Lung microvascular endothelial cell (primary cell): ENCODE measurements around the gene SSBP3. TPM values are rescaled to one million over a fixed set of nuclear protein-coding genes. Genes with fewer than 3 reads are reported as not detected.

Source experiments
- DNase-seq, 2 donors: peaks; one replicate each; pipeline versions ENCODE4 v3.0.0 to v3.0.0-alpha.2; 2010; ENCODE audit warnings: low read depth in 2 of 2
- total RNA-seq: library from RNA; depleted of rRNA; stranded (reverse); fragments of >200 nt; gene quantifications from 2 replicates; pipeline ENCODE4 v1.2.1, GENCODE V29; 2014

SSBP3 gene
- total RNA-seq, 1 donor from 2014 or later = 10.3 TPM

DNA sequence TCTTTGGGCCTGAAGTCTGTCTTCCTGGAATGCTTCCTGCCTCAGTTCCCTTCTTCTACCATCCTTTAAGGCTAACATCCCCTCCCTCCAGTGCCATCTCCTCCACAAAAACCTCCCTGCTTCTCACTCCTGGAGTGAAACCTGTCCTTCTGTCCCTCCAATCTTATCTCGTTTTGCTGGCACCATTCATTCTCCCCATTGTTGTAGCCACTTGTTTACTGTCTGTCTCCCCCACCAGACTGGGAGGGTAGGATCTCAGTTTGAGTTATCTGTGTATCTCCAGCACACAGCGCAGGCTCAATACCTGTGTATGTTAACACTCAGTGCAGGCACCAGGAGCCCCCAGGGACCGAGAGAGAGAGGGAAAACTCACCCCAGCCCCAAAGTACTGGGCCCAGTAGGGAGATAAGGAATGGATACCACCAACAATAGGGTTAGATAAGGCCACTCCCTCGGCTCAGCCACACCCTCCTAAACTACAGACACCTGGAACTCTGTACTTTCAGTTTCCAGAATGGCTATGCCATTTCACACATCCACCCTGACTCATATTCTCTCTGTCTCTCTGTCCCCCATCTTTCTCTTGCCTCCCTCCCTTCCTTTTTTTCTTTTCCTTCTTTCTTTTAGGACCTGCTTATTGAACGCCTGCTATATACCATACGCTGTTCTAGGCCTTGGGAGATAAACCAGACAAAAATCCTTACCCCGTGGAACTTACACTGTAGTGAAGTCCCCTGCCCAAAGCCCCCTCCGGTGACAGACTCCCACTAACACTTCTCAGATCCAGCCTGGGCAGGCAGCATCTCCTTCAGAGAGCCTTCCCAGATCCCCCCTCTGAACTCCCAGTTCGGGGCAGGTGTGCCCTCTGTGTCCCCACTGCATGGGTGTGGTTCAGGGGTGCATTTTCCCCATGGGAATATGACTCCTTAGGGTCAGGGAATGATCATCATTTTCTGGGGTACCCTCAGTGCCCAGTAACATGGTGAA lies 3.3 kb upstream of the SSBP3 start:
- no peak for DNase-seq

DNA sequence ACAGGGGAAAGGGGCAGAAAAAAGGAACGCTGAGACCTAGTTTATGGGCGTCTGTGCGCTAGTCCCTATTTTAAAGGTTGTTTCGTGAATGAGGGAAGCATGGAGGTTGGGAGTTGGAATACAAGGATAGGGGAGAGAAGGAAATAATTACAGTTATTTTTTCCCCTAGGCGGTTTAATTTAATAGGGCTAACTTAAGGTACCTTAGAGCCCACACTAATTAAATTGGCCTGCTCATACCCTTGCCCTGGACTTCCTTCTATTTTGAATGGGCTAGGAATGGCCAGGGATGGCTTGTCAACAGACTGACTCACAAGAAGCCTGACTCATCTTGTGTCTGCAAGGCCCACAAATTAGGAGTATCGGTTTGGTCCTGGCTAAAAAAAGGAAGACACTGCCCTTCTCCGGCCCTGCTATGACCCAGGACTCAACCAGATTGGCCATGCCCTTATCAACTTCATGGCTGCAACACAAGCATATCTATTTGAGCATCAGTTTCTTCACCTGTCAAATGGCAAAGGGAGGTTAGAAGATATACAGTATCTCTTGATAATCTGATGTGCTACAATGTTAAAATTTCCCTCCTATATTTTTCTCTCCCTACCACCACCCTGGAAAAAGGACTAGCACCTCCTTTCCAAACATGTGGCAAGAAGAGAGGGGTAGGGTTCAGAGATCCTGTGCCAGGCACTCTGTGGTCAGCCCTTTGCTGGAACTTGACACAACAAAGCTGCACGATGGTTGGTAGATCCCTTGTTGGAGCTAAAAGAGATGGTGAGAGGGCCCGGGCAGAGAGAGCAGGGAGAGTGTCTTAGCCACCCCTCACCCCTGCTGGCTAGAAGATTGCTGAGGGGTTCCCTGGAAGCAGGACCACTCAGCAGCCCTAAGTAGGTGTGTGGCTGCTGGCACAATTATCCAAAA lies 2.2 kb upstream of the SSBP3 start:
- peak in 1 of 2 donors; percentile 88 for DNase-seq

DNA sequence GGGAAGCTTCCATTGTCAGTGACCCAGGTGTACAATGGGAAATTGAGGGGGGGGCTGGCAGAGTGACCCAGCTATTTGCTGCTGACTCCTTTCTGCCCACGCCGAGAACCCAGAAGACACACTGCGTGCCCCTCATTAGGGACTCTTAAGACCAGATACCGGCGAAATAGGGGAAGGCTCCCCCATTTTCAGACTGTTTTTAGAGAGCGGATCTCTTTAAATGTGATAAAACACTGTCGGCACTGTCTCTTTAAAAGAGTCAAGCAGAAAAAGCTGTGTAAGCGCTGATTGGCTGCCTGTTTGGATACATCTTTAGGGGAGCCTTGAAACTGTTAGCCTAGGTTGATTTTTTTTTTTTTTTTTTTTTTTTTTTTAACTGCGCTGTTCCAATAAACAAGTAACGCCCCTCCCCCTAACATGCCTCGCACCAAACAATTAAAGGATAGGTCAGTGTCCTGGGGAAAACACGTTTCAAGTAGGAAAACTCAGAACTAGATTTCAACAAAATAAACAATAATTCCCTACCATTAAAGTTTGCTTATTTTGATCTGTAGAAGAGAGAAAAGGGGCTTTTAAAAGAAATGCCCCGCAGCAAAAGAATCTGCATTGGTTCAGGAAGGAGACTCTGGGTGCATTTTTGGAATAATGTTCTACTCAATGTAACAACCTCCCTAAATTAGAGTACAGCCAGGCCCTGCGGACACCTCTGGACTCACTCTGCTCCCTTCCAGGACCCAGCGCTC lies 1.4 kb upstream of the SSBP3 start:
- peak; percentile 95 to 96 for DNase-seq

DNA sequence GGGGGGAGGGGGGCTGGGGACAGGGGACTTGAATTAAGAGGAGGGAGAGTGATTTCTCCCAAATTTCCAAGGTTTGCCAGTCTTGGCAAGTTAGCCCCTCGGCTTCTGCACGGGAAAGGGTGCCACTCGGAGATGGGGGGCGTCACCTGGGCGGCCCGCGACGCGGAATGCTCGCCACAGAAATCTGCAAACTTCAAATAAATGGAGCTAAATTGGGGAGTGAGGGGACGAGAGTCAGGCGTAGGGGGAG lies 885 bp upstream of the SSBP3 start:
- DNase-seq = no peak

DNA sequence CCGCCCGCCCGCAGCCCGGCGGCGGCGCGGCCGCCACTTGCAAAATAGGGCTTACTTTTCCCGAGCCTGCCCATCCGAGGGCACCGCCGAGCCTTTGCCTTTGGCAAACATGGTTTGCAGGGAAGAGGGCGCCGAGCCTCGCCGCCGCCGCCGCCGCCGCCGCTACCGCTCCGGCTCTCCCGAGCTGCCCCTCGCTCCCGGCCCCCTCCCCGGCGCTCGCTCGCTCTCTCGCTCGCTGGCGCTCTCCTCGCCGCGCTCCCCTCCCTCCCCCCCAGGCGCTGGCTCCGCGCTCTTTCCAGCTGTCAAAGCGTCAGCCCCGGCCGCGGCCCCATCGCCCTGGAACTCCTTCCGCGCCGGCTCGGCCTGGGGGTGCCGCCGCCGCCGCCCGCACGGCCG lies 298 bp downstream of the SSBP3 start:
- peak in 1 of 2 donors; percentile 35 for DNase-seq

DNA sequence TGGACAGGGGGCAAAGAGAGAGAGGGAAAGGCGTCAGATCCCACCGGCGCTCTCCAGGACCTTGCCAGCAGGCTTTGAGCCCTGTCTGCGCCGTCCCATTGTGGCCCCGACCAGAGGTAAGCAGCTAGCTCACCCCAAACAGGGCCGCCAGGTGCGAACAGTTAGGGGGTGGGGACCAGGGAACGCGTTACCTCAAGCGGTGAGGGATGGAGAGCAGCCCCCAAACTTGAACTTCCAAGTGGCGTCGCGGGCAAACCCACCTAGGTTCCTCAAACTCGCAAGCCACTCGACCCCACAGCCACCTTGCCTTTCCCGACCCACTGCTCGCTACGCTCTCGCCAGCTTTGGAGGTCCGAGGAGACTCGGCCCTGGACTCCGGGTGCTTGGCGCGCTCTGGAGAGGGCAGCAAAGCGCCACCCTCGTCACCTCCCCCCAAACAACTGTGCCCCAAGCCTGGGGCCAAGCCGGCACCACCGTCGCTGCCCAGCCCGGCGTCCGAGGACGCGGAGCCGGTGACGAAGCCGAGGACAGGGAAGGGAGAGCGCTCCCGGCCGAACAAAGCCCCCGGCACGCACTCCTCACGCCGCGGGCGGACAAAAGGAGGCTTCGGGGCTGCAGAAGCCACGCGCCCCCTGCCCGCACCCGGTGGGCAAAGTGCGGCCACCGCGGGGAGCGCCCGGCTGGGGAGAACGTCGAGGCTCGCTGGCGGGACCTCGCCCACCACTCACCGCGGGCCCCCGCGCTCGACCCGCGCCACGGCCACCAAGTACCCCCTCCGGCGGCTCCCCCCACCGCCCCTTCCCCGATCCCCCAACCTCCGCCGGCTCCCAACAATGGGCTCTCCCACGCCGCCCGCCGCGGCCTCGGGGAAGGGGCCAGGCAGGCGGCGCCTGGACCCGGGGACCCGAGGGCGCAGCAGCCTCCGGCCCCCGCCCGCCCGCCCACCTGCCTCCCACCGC lies 976 bp downstream of the SSBP3 start:
- DNase-seq = peak in 1 of 2 donors; percentile 27

DNA sequence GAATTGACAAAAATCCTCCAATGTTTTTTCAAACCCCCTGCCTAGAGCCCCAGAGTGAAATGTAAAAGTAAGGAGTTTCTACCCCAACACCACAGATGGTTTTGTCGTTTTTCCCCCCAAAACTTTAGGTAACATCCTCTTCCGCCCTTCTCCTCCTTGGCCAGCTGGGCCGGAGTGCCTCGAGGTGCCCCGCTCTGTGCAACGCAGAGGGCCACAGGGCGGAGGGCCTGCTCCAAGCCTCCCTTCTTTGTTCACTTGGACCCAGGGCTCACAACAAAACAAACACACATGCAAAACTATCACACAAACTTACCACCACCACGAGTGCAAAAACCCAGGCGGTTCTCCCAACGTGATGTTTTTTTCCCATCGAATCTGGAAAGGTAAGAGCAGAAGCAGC lies 1.9 kb downstream of the SSBP3 start:
- DNase-seq = no peak

DNA sequence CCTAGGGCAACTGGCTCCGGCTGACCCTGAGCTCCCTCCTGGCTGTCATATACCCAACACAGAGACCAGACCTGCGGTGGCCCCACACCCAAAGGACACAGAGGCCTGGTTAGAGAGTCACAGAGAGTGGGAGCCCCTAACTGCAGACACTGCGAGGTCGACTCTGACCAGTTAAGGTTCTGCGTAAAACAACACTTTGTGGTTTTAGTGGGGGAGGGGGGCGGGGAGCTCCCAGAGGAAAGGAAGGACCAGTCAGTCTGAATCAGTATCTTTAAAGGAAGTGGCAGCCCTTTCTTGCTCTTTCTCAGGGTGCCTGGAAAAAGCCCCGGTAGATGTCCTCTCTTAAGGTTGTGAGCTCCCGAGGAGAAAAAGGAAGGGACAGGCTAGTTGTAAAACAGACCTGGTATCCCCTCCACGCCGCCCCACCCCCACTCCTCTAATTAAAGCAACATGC lies 2.4 kb downstream of the SSBP3 start:
- DNase-seq = peak in 1 of 2 donors; percentile 83

DNA sequence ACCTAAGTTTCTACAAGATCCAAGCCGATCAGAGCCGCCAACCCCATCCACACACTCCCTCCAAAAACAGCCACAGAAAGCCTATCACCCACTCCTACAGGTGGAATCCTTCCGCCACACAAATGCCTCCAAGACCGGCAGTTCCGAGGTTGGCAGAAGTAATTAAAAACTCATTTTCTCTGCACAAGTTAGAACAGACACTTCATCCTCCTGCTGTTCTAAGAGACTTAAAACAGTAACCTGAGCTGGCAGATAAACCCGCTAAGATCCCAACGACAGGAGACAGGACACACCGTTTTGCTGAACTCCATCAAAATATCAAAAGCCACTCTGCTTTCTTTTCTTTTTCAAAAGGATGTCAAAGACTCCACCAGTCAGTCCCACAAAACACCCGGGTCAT lies 2.8 kb downstream of the SSBP3 start:
- peak in 1 of 2 donors; percentile 5 for DNase-seq

DNA sequence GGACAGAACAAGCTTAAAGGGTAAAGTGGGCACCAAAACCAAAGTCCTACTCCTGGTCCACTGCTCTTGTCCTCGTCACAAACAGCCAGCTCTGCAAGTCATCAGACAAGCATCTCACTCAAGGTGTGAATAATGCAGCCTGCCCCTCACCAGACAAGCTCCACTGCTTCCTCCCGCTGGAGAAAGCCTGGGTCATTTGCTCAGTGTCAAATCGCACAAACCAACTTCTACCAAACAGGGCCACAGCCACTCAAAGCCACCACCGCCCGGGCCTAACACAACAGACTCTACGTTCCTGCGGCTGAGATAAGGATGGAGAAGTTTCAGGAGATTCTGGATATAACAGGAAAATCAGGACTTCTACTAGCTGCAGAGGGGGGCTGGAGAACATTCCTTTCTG lies 3.3 kb downstream of the SSBP3 start:
- DNase-seq = peak in 1 of 2 donors; percentile 27

DNA sequence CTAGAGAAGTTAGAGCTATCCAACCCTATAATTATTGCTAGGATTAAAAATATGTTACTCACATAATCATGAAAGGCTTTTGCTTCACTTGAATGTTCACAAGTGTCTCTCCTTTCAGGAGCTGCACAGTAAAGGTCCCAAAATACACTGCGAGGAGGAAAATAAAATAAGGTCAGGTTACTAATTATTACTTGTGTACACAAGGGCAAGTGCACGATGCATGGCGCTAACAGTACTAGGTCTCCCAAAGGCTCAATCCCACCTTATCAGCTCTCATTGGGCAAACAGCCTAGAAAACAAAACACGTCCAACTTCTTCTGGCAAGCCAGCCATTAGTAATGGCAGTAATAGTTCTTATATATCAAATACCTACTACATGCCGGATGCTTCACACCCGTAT lies 4.4 kb downstream of the SSBP3 start:
- DNase-seq = no peak

DNA sequence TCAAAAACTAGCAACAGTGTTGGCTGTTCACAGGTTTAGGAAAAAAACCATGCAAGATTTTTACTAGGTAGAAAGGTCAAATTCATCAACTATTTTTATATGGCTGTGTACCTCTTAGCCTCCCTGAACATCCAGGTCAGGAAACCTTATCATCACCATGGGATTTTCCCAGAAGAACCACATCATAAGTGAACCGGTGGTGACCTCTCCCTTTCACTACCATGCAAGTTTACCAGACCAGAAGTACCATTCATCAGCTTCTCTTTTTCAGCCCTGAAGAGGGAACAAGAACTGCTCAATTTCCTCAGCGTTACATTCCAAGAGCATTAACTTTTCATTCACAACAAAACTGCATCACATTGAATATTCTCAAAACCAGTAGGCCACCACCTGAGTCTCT lies 5.9 kb downstream of the SSBP3 start:
- DNase-seq = no peak

DNA sequence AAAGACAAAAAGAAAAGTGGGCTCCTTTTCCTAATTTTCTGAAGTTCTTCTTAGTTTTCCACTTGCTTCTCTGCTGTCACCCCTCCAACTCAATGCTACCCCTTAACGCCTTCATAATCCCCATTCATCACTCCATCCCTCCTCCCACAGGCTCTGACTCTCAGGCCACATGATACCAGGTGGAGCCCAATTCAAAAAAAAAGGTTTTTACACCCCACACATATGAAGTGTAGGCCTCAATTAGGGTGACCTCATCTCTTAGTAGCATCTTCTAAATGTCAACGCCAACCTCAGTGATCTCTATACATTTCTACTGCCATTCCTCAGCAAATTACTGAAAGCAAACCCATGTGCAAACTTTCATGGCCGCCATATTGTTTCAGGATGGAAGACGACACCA lies 6.4 kb downstream of the SSBP3 start:
- no peak for DNase-seq

DNA sequence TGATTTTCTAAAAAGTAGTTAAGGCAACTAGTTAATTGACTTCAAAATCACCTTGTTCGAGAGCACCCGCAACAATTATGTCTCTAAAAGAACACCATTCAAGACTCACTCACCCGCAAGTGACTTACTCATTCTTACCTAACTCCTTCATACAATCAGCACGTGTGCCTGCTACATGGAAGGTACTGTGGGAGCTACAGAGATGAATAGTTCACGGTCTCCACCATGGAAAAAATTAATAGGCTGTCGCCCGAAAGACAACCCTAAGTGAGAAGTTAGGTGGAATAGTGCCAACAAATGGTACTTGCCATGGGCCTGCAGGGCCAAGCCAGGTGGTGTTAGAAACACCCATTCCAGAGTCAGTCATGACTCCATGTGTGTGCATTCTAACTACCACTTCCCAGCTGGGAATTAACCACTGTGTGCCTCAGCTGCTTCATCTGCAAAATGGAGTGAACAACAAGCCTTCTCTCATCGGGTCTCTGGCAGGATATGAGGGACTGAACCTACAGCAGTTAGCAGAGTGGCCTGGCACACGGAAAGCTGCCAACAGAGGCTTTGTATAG lies 7.1 kb downstream of the SSBP3 start:
- no peak for DNase-seq

DNA sequence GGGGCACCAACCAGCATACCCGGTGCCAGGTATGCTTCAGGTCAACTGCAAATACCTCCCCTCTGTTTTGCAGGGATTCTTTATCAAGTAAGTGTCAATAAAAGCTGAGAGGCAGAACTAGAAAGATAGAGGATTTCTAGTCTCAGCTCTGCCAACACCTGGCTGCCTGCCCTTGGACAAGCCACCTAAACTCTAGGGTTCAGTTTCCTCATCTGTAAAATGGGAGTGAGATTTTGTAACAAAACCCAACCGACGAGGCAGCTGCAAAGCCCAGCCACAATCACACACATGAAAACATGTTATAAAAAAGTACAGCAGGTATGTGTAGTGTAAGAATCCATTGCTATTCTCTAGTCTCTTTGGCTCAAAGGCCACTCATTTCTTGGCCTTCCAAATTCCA lies 8.2 kb downstream of the SSBP3 start:
- no peak for DNase-seq

DNA sequence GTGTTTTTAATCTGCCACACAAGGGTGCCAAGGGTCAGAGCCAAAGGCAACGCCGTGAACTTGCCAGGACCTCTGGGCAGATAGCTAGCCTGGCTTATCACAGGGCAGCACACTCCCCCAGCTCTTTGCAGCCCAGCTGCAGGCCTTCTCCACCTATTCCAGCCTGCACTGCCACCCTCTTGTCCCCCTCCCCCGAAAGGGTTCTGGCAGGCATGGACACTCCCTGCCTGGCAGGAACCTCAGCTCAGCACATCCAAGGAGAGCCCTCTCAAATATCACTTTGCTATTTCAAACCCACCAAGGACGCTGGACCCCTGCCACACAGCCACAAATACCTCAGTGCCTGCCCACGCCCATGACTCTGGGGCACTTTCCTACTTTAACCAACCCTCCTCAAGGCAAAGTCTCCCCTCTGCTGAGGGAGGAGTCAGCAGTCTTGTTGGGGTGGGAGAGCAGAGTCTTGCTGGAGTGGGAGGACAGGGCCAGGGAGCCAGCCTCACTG lies 9.1 kb downstream of the SSBP3 start:
- no peak for DNase-seq

DNA sequence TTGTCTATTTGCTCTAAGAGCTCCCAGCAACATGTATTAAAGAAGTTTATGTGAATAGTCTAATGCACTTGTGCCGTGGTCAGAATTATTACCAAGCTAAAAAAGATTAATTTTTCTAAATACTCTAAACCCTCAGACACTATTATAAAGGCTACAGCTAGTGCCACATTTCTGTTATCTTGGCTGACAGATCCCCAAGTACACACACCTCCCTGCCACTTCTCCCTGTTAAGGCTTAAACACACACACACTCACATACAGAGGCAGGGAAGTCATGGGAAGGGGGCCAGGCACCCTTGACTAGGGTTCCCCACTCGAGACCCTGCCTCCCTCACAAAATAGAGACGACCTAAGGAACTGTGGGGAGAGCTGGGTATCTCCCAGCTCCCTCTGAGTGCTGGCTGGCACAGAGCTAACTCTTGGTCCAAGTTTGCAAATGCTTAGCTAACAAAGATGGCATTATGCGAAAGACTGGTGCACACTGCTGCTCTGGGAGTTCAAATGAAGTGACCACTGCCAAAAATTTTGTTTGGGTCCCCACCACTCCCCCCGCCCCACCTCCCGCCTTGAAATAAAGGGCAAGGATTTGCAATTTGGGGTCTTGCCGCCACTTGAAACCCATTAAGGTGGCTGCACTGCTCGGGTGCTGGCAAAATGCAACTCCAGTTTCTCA lies 9.8 kb downstream of the SSBP3 start:
- DNase-seq = no peak

DNA sequence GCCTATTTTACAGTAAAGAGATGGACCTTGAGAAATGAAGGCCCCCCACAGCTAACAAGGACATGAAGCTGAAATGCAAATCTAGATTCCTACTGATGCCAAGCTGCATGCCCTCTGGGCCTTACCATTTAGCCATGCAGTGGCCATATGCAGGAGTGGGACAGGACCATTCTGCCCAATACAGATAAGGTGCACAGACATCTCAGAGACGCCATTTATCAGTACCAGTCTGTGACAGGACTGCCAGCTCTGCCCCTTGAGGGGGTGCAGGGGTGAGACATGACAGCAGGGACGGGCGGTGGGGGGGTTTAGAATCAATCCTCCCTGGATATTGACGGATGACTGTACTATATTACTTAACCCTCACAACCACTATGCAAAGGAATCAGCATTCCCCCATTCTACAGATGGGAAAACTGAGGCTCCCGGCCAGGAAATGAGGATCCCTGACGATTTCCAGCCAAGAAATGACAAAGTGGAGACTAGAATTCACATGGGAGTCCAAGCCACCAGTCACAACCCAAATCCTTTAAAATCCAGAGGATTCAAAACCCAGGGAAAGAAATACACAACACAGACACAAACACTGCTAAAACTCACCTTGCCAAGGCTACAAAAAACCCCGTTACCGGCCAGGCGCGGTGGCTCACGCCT lies 10.8 kb downstream of the SSBP3 start:
- no peak for DNase-seq

DNA sequence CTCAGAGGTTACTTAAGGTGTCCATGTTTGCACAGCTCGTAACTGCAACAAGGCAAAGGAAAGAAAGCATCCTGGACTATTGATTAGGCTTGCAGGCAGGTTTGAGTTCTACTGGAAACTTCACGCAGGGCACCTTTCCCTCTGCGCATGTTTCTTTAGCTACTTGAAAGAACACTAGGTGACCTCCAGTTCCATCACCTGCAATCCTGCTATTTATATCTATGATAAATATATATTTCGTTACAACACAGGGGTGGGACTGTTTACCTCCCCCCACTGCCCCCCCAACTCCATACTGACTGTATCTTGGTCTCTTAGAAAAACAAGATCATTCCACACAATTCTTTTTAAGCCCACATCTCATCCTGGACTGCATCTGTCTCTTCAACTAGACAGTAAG lies 12.1 kb downstream of the SSBP3 start:
- DNase-seq = no peak
